Measurements from ENCODE around the gene CCDC8.

DNA sequence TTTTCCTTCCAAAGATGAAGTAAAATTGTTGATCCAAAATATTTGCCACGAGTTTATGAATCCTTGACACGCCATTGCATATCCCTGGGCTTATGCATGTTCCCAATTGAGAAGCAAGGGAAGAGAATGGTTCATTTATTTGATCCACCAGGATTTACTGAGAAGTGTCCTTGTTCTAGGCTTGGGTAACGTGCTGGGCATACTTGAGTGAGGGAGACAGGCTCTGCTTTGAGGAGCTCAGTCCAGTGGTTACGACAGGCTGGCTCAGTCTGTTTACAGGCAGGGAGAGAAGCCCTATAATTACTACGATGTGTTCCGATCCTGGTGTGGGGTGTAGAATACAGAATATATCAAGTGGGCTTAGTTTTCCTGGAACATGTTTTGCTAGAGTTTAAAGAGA lies 21.6 kb upstream of the CCDC8 start:
- TF ChIP-seq, protein P1, sequence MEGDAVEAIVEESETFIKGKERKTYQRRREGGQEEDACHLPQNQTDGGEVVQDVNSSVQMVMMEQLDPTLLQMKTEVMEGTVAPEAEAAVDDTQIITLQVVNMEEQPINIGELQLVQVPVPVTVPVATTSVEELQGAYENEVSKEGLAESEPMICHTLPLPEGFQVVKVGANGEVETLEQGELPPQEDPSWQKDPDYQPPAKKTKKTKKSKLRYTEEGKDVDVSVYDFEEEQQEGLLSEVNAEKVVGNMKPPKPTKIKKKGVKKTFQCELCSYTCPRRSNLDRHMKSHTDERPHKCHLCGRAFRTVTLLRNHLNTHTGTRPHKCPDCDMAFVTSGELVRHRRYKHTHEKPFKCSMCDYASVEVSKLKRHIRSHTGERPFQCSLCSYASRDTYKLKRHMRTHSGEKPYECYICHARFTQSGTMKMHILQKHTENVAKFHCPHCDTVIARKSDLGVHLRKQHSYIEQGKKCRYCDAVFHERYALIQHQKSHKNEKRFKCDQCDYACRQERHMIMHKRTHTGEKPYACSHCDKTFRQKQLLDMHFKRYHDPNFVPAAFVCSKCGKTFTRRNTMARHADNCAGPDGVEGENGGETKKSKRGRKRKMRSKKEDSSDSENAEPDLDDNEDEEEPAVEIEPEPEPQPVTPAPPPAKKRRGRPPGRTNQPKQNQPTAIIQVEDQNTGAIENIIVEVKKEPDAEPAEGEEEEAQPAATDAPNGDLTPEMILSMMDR (conservative IDR thresholded peaks at IDR 0.05 in 1 of 2, IDR thresholded peaks at IDR 0.05 in 1 of 2; ENCODE audit: extremely low read depth in 1 of 2, insufficient read depth in 1 of 2, low read depth in 1 of 2, low read length in 2 of 2): no peak
- TF ChIP-seq EZH2 (IDR thresholded peaks at IDR 0.05; ENCODE audit: borderline replicate concordance, low read length): no peak
